CD14-positive monocyte (primary cell): ENCODE measurements around the gene FOXA3. TPM values are rescaled to one million over a fixed set of nuclear protein-coding genes. Genes with fewer than 3 reads are reported as not detected.
A peak's percentile ranks its signal among the peaks of the same experiment; 100 is the strongest.

Source experiments
- DNase-seq, 3 donors: peaks; one replicate each; pipeline ENCODE4 v3.0.0-alpha.2; 2011 to 2022
- H2AFZ ChIP-seq: 2 replicates; pipeline ENCODE4 v1.6.0; 2012; ENCODE audit warnings: mild to moderate bottlenecking, low read depth, low read length, inconsistent platforms; ENCODE audit not compliant: insufficient read depth, poor library complexity, severe bottlenecking
- H3K27ac ChIP-seq, 2 donors: 1 replicate in 1 of 2; 2 replicates in 1 of 2; pipeline ENCODE4 v1.5.1; 2012 to 2013; ENCODE audit warnings: low read length in 2 of 2, control low read depth in 1 of 2, inconsistent platforms in 1 of 2, low read depth in 1 of 2, mild to moderate bottlenecking in 1 of 2
- H3K27me3 ChIP-seq, 2 donors: one replicate each; pipeline versions ENCODE4 v1.6.0 to v1.6.1; 2011 to 2013; ENCODE audit warnings: low read length in 2 of 2; ENCODE audit not compliant: control insufficient read depth in 2 of 2, insufficient read depth in 2 of 2
- H3K36me3 ChIP-seq, 2 donors: replicated peaks in 1 of 2; 1 replicate in 1 of 2; 2 replicates in 1 of 2; pipeline versions ENCODE4 v1.5.1 to v1.6.1; 2012 to 2013; ENCODE audit warnings: low read length in 2 of 2, control low read depth in 1 of 2, inconsistent platforms in 1 of 2, mild to moderate bottlenecking in 1 of 2; ENCODE audit not compliant: insufficient read depth in 2 of 2, control insufficient read depth in 1 of 2
- H3K4me1 ChIP-seq, 2 donors: 1 replicate in 1 of 2; 2 replicates in 1 of 2; pipeline versions ENCODE4 v1.5.1 to v1.6.1; 2012 to 2013; ENCODE audit warnings: low read length in 2 of 2, control low read depth in 1 of 2, inconsistent platforms in 1 of 2, mild to moderate bottlenecking in 1 of 2, moderate library complexity in 1 of 2; ENCODE audit not compliant: insufficient read depth in 2 of 2, control insufficient read depth in 1 of 2
- H3K4me2 ChIP-seq: replicated peaks from 2 replicates; pipeline ENCODE3; 2012; ENCODE audit warnings: low read length, moderate library complexity, mild to moderate bottlenecking; ENCODE audit not compliant: poor library complexity, severe bottlenecking; ENCODE audit errors: extremely low read depth
- H3K4me3 ChIP-seq, 3 experiments: fragments of 200-600 bp in 1 of 3; sonication (generic) in 1 of 3; replicated peaks in 1 of 3; 1 replicate in 2 of 3; 2 replicates in 1 of 3; pipeline ENCODE4 v1.5.1; 2011 to 2013; ENCODE audit warnings: low read length in 3 of 3, mild to moderate bottlenecking in 3 of 3, control low read depth in 2 of 3, low read depth in 2 of 3, inconsistent platforms in 1 of 3, moderate library complexity in 1 of 3
- H3K79me2 ChIP-seq: 2 replicates; pipeline ENCODE4 v1.6.0; 2012; ENCODE audit warnings: mild to moderate bottlenecking, control low read depth, inconsistent platforms, low read length, moderate library complexity; ENCODE audit not compliant: insufficient read depth
- H3K9ac ChIP-seq: 2 replicates; pipeline ENCODE4 v1.6.0; 2017; ENCODE audit warnings: low read length, mild to moderate bottlenecking; ENCODE audit not compliant: insufficient read depth, poor library complexity, severe bottlenecking
- H3K9me3 ChIP-seq, 2 donors: replicated peaks in 1 of 2; 1 replicate in 1 of 2; 2 replicates in 1 of 2; pipeline versions ENCODE4 v1.5.1 to v1.6.1; 2012 to 2013; ENCODE audit warnings: low read length in 2 of 2, control low read depth in 1 of 2; ENCODE audit not compliant: control insufficient read depth in 1 of 2, insufficient read depth in 1 of 2
- H4K20me1 ChIP-seq: 2 replicates; pipeline ENCODE4 v1.6.0; 2012; ENCODE audit warnings: mild to moderate bottlenecking, low read length, control low read depth, moderate library complexity; ENCODE audit not compliant: insufficient read depth
- H3K27ac Mint-ChIP-seq, 7 donors: one replicate each; pipeline ENCODE4 v1.8.0; 2020; ENCODE audit warnings: mild to moderate bottlenecking in 7 of 7, mixed read lengths in 7 of 7, moderate library complexity in 6 of 7, inconsistent platforms in 2 of 7
- H3K27me3 Mint-ChIP-seq, 3 donors: one replicate each; pipeline ENCODE4 v1.8.0; 2021 to 2022; ENCODE audit warnings: low read depth in 3 of 3, mild to moderate bottlenecking in 3 of 3, mixed read lengths in 3 of 3, moderate library complexity in 3 of 3, inconsistent platforms in 1 of 3
- H3K36me3 Mint-ChIP-seq, 2 donors: one replicate each; pipeline ENCODE4 v1.8.0; 2020; ENCODE audit warnings: mixed read lengths in 2 of 2, inconsistent platforms in 1 of 2, mild to moderate bottlenecking in 1 of 2
- H3K4me1 Mint-ChIP-seq: one replicate; pipeline ENCODE4 v1.8.0; 2020; ENCODE audit warnings: mild to moderate bottlenecking, mixed read lengths
- H3K4me3 Mint-ChIP-seq, 2 donors: one replicate each; pipeline ENCODE4 v1.8.0; 2020; ENCODE audit warnings: mild to moderate bottlenecking in 2 of 2, mixed read lengths in 2 of 2, moderate library complexity in 1 of 2
- H3K9me3 Mint-ChIP-seq, 7 donors: one replicate each; pipeline ENCODE4 v1.8.0; 2020 to 2022; ENCODE audit warnings: mixed read lengths in 7 of 7, mild to moderate bottlenecking in 6 of 7, moderate library complexity in 6 of 7, inconsistent platforms in 2 of 7
- CTCF ChIP-seq: fragments of 200-600 bp; IDR thresholded peaks from one replicate; pipeline ENCODE4 v1.8.0; 2022; ENCODE audit warnings: antibody characterized with exemption, mild to moderate bottlenecking
- WGBS: methylation state at CpG from one replicate; pipeline ENCODE4 v1.1.5; 2013; ENCODE audit warnings: missing lambda C conversion rate; ENCODE audit not compliant: insufficient coverage; 5-methylcytosine and 5-hydroxymethylcytosine counted together
- intact Hi-C, 2 donors: fragments of 100-400 bp; cut with micrococcal nuclease; formaldehyde crosslinking; loops; one replicate each; pipeline versions ENCODE4 v1.15.0 to v1.15.1; 2023
- polyA plus RNA-seq, 3 donors: library from polyadenylated mRNA; depleted of rRNA in 1 of 3; unstranded in 2 of 3; stranded (reverse) in 1 of 3; fragments of 300-500 nt in 2 of 3; fragments of >200 nt in 1 of 3; fragmentation: Illumina TruSeq in 2 of 3; gene quantifications; 1 replicate in 2 of 3; 2 replicates in 1 of 3; pipeline ENCODE4 v1.2.3, GENCODE V29; 2012 to 2021

Gene FOXA3
- polyA plus RNA-seq, 3 donors, result not detected

- peak overlapping the region in 2 of 7 donors; percentile 2 to 79 for H3K27ac Mint-ChIP-seq
Measured at GRCh38 chr19:45852145-45852750, 11.9 kb upstream of the FOXA3 start.

GRCh38 chr19:45852983-45853382, 11.1 kb upstream of the FOXA3 start:
- peaks cover 23% of the 10 kb centered on the region for H3K79me2 ChIP-seq
- no peaks in the 10 kb centered on the region for H3K9me3 ChIP-seq
- intact Hi-C loops, result no loop called here
- no peak overlapping the region for H3K4me2 ChIP-seq
- Mint-ChIP-seq H3K4me3 (no peak overlapping the region), H3K27me3 (peaks cover 0 to 3% (median 0%) of the 10 kb centered on the region in 3 donors), H3K27ac (peak overlapping the region in 1 of 7 donors; percentile 51), H3K4me1 (no peaks in the 10 kb centered on the region), H3K36me3 (peaks cover 65 to 91% of the 10 kb centered on the region in 2 donors), H3K9me3 (no peaks in the 10 kb centered on the region)
- TF ChIP-seq CTCF, result no peak
- H2AFZ ChIP-seq, result no peak overlapping the region
- H3K9ac ChIP-seq, result no peak overlapping the region
- no peaks in the 10 kb centered on the region for H3K27me3 ChIP-seq
- no peak overlapping the region for H3K4me3 ChIP-seq
- H3K4me1 ChIP-seq, result no peaks in the 10 kb centered on the region
- WGBS, result 97% methylated on average over 6 of the region's 7 CpGs
- H3K36me3 ChIP-seq, result peaks cover 72 to 93% of the 10 kb centered on the region in 2 donors
- no peak overlapping the region for H3K27ac ChIP-seq
- peaks cover 74% of the 10 kb centered on the region for H4K20me1 ChIP-seq
- DNase-seq, result no peak

More at GRCh38 chr19:45852145-45852750, 11.9 kb upstream of the FOXA3 start:
- Histone ChIP-seq H3K4me3 (no peak overlapping the region), H3K36me3 (peaks cover 78 to 98% of the 10 kb centered on the region in 2 donors), H2AFZ (no peak overlapping the region), H4K20me1 (peaks cover 76% of the 10 kb centered on the region), H3K4me2 (no peak overlapping the region), H3K79me2 (peaks cover 20% of the 10 kb centered on the region), H3K4me1 (no peaks in the 10 kb centered on the region), H3K27ac (no peak overlapping the region), H3K27me3 (no peaks in the 10 kb centered on the region), H3K9ac (no peak overlapping the region), H3K9me3 (no peaks in the 10 kb centered on the region)
- peaks cover 72 to 94% of the 10 kb centered on the region in 2 donors for H3K36me3 Mint-ChIP-seq
- H3K27me3 Mint-ChIP-seq, result peaks cover 0 to 3% (median 0%) of the 10 kb centered on the region in 3 donors
- no peak overlapping the region for H3K4me3 Mint-ChIP-seq
- no peak for DNase-seq
- no peaks in the 10 kb centered on the region for H3K9me3 Mint-ChIP-seq
- H3K4me1 Mint-ChIP-seq, result no peaks in the 10 kb centered on the region
- intact Hi-C loops, result no loop called here
- TF ChIP-seq CTCF, result no peak
- WGBS, result 100% methylated on average over 5 of the region's 10 CpGs
